DMS114 treated with DMSO at 0.1 percent for 48 hours (cell line): ENCODE measurements around the gene LAX1.
"Not testable (repeated sequence)": the region's sequence is repeated elsewhere in the genome, so short reads cannot be mapped to it uniquely, and the experiment has no call there.

Experiments
- DNase-seq: peaks from one replicate; lab custom pipeline; 2025; ENCODE audit not compliant: unreplicated experiment; lab: John Stamatoyannopoulos, UW

Gene LAX1

GRCh38 chr1:203764105-203765028 lies 616 bp upstream of the LAX1 start:
- DNase-seq: no peak

- DNase-seq: no peak
Observed at GRCh38 chr1:203768256-203768655, 3.3 kb downstream of the LAX1 start.

GRCh38 chr1:203769505-203770343 lies 4.7 kb downstream of the LAX1 start:
- no peak for DNase-seq

- DNase-seq: no peak
Observed at GRCh38 chr1:203771901-203772301, 6.9 kb downstream of the LAX1 start.

- DNase-seq: no peak
Observed at GRCh38 chr1:203772836-203773235, 7.9 kb downstream of the LAX1 start.

- no peak for DNase-seq
Observed at GRCh38 chr1:203776636-203777035, 11.7 kb downstream of the LAX1 start.

GRCh38 chr1:203777596-203777995 lies 12.6 kb downstream of the LAX1 start:
- DNase-seq: no peak

- DNase-seq: no peak
Observed at GRCh38 chr1:203778146-203778545, 13.2 kb downstream of the LAX1 start.

- DNase-seq: no peak
Observed at GRCh38 chr1:203778789-203779188, 13.8 kb downstream of the LAX1 start.

- DNase-seq: no peak
Observed at GRCh38 chr1:203781962-203782361, 17.0 kb downstream of the LAX1 start.

GRCh38 chr1:203789966-203790365 lies 25.0 kb downstream of the LAX1 start:
- no peak for DNase-seq

GRCh38 chr1:203791498-203791897 lies 26.5 kb downstream of the LAX1 start:
- DNase-seq: no peak

GRCh38 chr1:203792486-203792885 lies 27.5 kb downstream of the LAX1 start:
- DNase-seq: no peak

GRCh38 chr1:203793561-203793960 lies 28.6 kb downstream of the LAX1 start:
- DNase-seq: not testable (repeated sequence)

GRCh38 chr1:203794764-203795440 lies 29.9 kb downstream of the LAX1 start:
- DNase-seq: no peak

GRCh38 chr1:203795441-203796235 lies 30.7 kb downstream of the LAX1 start, which contains the start of the genes ZBED6 and ZC3H11A:
ZBED6 (plus strand) TSS chr1:203795623; CDS start chr1:203797523, 1,900 bp downstream.
ZC3H11A (plus strand) TSS chr1:203795623; CDS start chr1:203817071, 21,448 bp downstream.
- peak; percentile 92 for DNase-seq

- no peak for DNase-seq
Observed at GRCh38 chr1:203796236-203796605, 31.2 kb downstream of the LAX1 start.

- no peak for DNase-seq
Observed at GRCh38 chr1:203797216-203797615, 32.2 kb downstream of the LAX1 start.

GRCh38 chr1:203797948-203798655 lies 33.1 kb downstream of the LAX1 start:
- no peak for DNase-seq

- DNase-seq: no peak
Observed at GRCh38 chr1:203799157-203799556, 34.2 kb downstream of the LAX1 start.
